Liver (tissue), 9 donors: Measurements from ENCODE around the gene HOXB8. TPM values are rescaled to one million over a fixed set of nuclear protein-coding genes. Genes with fewer than 3 reads are reported as not detected.

Experiments
- DNase-seq: peaks from one replicate; pipeline ENCODE4 v3.0.0-alpha.2; 2017; ENCODE audit warnings: low spot score
- H3K27ac ChIP-seq, 2 donors: one replicate each; pipeline ENCODE4 v1.7.0; 2013; ENCODE audit warnings: inconsistent platforms in 2 of 2, low read length in 2 of 2, control low read depth in 1 of 2, low read depth in 1 of 2, mild to moderate bottlenecking in 1 of 2
- H3K27me3 ChIP-seq, 4 donors: one replicate each; pipeline versions ENCODE4 v1.6.1 to v1.7.0; 2013; ENCODE audit warnings: low read length in 3 of 4, inconsistent platforms in 1 of 4, mild to moderate bottlenecking in 1 of 4, moderate library complexity in 1 of 4; ENCODE audit not compliant: control insufficient read depth in 4 of 4, insufficient read depth in 4 of 4
- H3K36me3 ChIP-seq, 4 donors: one replicate each; pipeline versions ENCODE4 v1.6.1 to v1.7.0; 2013; ENCODE audit warnings: low read length in 3 of 4, mild to moderate bottlenecking in 3 of 4, low read depth in 1 of 4, moderate library complexity in 1 of 4; ENCODE audit not compliant: control insufficient read depth in 4 of 4, insufficient read depth in 3 of 4
- H3K4me1 ChIP-seq, 4 donors: one replicate each; pipeline versions ENCODE4 v1.6.1 to v1.7.0; 2013; ENCODE audit warnings: low read length in 3 of 4, mild to moderate bottlenecking in 3 of 4, moderate library complexity in 1 of 4; ENCODE audit not compliant: control insufficient read depth in 4 of 4, insufficient read depth in 4 of 4
- H3K4me3 ChIP-seq, 3 donors: one replicate each; pipeline versions ENCODE4 v1.6.1 to v1.7.0; 2013; ENCODE audit warnings: low read length in 3 of 3, control low read depth in 1 of 3, low read depth in 1 of 3, mild to moderate bottlenecking in 1 of 3
- H3K9ac ChIP-seq, 2 donors: one replicate each; pipeline ENCODE4 v1.7.0; 2013; ENCODE audit warnings: low read length in 2 of 2, mild to moderate bottlenecking in 2 of 2, moderate library complexity in 2 of 2, control low read depth in 1 of 2, low read depth in 1 of 2
- H3K9me3 ChIP-seq, 4 donors: one replicate each; pipeline versions ENCODE4 v1.6.1 to v1.7.0; 2013; ENCODE audit warnings: low read length in 3 of 4; ENCODE audit not compliant: control insufficient read depth in 4 of 4
- EGR1 ChIP-seq, 2 donors: IDR thresholded peaks; 2 replicates each; pipeline ENCODE4 v1.6.1; 2016 to 2018; ENCODE audit warnings: antibody characterized with exemption in 2 of 2, low read depth in 2 of 2
- FOXA1 ChIP-seq: IDR thresholded peaks from 2 replicates; pipeline ENCODE4 v1.6.1; 2016; ENCODE audit warnings: antibody characterized with exemption
- FOXA2 ChIP-seq: IDR thresholded peaks from 2 replicates; pipeline ENCODE4 v1.6.1; 2016; ENCODE audit warnings: antibody characterized with exemption
- GABPA ChIP-seq, 2 donors: IDR thresholded peaks in 1 of 2; conservative IDR thresholded peaks in 1 of 2; 2 replicates each; pipeline ENCODE4 v1.6.1; 2016; ENCODE audit warnings: antibody characterized with exemption in 2 of 2, mild to moderate bottlenecking in 1 of 2, moderate library complexity in 1 of 2
- HNF4A ChIP-seq, 2 donors: conservative IDR thresholded peaks; 2 replicates each; pipeline ENCODE4 v1.6.1; 2016; ENCODE audit warnings: antibody characterized with exemption in 2 of 2, mild to moderate bottlenecking in 2 of 2
- HNF4G ChIP-seq: IDR thresholded peaks from 2 replicates; pipeline ENCODE4 v1.6.1; 2016; ENCODE audit warnings: antibody characterized with exemption
- JUND ChIP-seq, 2 donors: IDR thresholded peaks; 2 replicates each; pipeline ENCODE4 v1.6.1; 2016; ENCODE audit warnings: antibody characterized with exemption in 2 of 2
- NR2F2 ChIP-seq: IDR thresholded peaks from 2 replicates; pipeline ENCODE4 v1.6.1; 2016; ENCODE audit warnings: antibody characterized with exemption
- RAD21 ChIP-seq, 2 donors: IDR thresholded peaks; 2 replicates each; pipeline ENCODE4 v1.6.1; 2016; ENCODE audit warnings: antibody characterized with exemption in 2 of 2, mild to moderate bottlenecking in 2 of 2
- RXRA ChIP-seq, 2 donors: IDR thresholded peaks; 2 replicates each; pipeline ENCODE4 v1.6.1; 2017 to 2018; ENCODE audit warnings: antibody characterized with exemption in 2 of 2, mild to moderate bottlenecking in 1 of 2
- SP1 ChIP-seq: IDR thresholded peaks from 2 replicates; pipeline ENCODE4 v1.6.1; 2018; ENCODE audit warnings: antibody characterized with exemption, mild to moderate bottlenecking
- TAF1 ChIP-seq: conservative IDR thresholded peaks from 2 replicates; pipeline ENCODE4 v1.6.1; 2016; ENCODE audit warnings: antibody characterized with exemption, mild to moderate bottlenecking
- YY1 ChIP-seq: IDR thresholded peaks from 2 replicates; pipeline ENCODE4 v1.6.1; 2016; ENCODE audit warnings: antibody characterized with exemption, mild to moderate bottlenecking
- WGBS: extraction: QIAGEN DNeasy Blood & Tissue Kit; methylation state at CpG from one replicate; pipeline ENCODE4 v1.1.7; 2013; 5-methylcytosine and 5-hydroxymethylcytosine counted together
- polyA plus RNA-seq, 2 donors: library from polyadenylated mRNA; stranded (reverse) in 1 of 2; unstranded in 1 of 2; fragments of 200-250 nt in 1 of 2; fragments of >200 nt in 1 of 2; fragmentation: Nextera tagmentation in 1 of 2; extraction: Ambion mirVana in 1 of 2; gene quantifications; one replicate each; pipeline versions ENCODE4 v1.2.1 to v1.2.3, GENCODE V29; 2013 to 2015
- total RNA-seq, 2 donors: library from RNA; depleted of rRNA; stranded (reverse); fragments of >200 nt; gene quantifications; one replicate each; pipeline ENCODE4 v1.2.3, GENCODE V29; 2014
- TF ChIP-seq, protein P1 (sequence below): IDR thresholded peaks from 2 replicates; pipeline ENCODE4 v1.6.1; 2016; ENCODE audit warnings: antibody characterized with exemption
- TF ChIP-seq, protein P2 (sequence below): IDR thresholded peaks from 2 replicates; pipeline ENCODE4 v1.6.1; 2016; ENCODE audit warnings: antibody characterized with exemption, mild to moderate bottlenecking
- TF ChIP-seq, protein P3 (sequence below): fragments of 150-350 bp; IDR thresholded peaks from 2 replicates; pipeline ENCODE4 v1.5.1; 2017; ENCODE audit warnings: improper control_type of control experiment, low read depth, low read length; ENCODE audit not compliant: missing input control
- TF ChIP-seq, protein P4 (sequence below): IDR thresholded peaks from 2 replicates; pipeline ENCODE4 v1.6.1; 2016; ENCODE audit warnings: antibody characterized with exemption
- donor health status: healthy.
- donor health status: healthy.
- donor health status: healthy.
- donor health status: healthy.
- donor health status: healthy.

The HOXB8 gene
- total and polyA plus RNA-seq, 4 donors, result not detected

DNA sequence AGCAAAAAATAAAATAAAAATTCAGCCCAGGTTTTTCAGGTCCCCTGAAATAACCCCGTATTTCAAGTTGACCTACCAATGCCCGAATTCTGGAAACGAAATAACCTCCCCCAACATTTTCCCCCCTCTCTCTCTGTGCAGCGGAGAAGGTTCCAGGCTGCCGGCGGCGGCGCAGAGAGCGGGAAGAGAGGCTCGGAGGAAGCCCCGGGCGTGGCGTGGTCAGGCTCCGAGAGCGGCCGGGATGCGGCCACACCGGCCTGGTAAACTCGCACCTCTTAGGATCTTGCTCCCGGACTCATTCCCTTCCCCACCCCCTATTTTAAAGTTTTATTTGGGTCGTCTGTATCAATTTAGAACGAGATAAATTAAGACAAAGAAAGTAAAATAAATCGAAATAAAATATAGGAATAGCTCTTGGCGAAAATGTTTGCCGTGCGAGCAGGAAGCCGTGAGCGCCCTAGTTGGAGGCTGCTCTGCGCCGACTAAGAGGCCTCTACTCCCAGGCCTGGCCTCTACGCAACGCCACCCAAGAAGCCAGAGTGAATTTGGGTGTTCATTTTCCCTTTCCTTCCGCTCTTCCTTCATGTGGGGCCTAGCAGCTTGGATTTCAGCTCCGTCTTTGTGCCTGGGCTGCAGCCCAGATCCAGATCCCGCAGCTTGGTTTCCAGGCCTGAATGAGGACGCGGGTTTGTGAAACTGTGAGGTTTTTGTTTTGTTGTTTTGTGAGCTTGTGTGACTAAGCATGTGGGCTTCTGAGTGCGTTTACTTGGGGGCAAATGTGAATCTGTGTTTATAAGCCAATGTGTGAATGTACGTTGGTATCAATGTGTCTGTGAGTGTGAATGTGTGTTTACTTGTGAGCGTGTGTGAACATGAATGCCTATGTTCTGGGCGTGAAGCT is 8.9 kb downstream of the HOXB8 start:
- Histone ChIP-seq H3K9me3 (no peaks in the 10 kb centered on the region), H3K4me1 (peaks cover 0 to 17% (median 5%) of the 10 kb centered on the region in 4 donors), H3K4me3 (no peak overlapping the region), H3K36me3 (no peaks in the 10 kb centered on the region), H3K9ac (no peak overlapping the region), H3K27me3 (peaks cover 0 to 35% (median 16%) of the 10 kb centered on the region in 4 donors), H3K27ac (no peak overlapping the region)
- TF ChIP-seq JUND (IDR thresholded peaks at IDR 0.05), result no peak
- TF ChIP-seq FOXA1, result no peak
- TF ChIP-seq RXRA (IDR thresholded peaks at IDR 0.05), result no peak
- no peak for TF ChIP-seq GABPA (IDR thresholded peaks at IDR 0.05 in 1 of 2, conservative IDR thresholded peaks at IDR 0.05 in 1 of 2)
- TF ChIP-seq TAF1, result no peak
- TF ChIP-seq HNF4A (conservative IDR thresholded peaks at IDR 0.05), result no peak
- TF ChIP-seq EGR1 (IDR thresholded peaks at IDR 0.05; ENCODE audit: low read depth in 2 of 2), result no peak
- TF ChIP-seq, protein P1, sequence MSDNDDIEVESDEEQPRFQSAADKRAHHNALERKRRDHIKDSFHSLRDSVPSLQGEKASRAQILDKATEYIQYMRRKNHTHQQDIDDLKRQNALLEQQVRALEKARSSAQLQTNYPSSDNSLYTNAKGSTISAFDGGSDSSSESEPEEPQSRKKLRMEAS, result no peak
- TF ChIP-seq FOXA2, result no peak
- WGBS, result 38% methylated on average over 41 of the region's 41 CpGs
- no peak for DNase-seq

DNA sequence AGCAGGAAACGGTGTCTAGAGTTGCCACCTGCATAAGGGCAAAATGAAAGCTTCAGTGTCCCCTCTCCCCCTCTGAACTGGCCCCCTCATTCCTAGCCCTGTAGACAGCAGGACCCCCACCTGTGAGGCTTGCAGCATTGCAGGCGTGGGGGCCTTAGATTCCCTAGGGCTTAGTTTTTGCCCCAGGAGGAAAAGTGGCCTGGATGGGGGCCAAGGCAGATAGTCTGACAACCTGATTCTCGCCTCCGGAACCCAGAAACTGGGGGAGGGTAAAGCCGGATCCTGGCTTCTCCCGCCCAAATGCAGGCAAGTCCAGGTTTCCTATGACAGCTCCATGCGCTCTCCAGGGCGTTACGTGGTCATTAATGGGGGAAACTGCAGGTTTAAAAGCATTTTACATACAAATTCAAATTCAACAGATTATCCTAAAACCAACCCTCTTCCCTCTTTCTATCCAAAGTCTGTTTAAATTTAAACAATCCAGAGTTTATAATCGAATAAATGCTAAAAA is 9.6 kb downstream of the HOXB8 start:
- no peak for DNase-seq
- H3K9ac ChIP-seq, result no peak overlapping the region
- H3K36me3 ChIP-seq, result no peaks in the 10 kb centered on the region
- peaks cover 0 to 13% (median 2%) of the 10 kb centered on the region in 4 donors for H3K4me1 ChIP-seq
- 33% methylated on average over 10 of the region's 10 CpGs for WGBS
- H3K27ac ChIP-seq, result no peak overlapping the region
- no peaks in the 10 kb centered on the region for H3K9me3 ChIP-seq
- TF ChIP-seq YY1 (no peak), HNF4G (no peak), FOXA1 (no peak), JUND (IDR thresholded peaks at IDR 0.05) (no peak)
- no peak overlapping the region for H3K4me3 ChIP-seq
- peaks cover 0 to 42% (median 16%) of the 10 kb centered on the region in 4 donors for H3K27me3 ChIP-seq

DNA sequence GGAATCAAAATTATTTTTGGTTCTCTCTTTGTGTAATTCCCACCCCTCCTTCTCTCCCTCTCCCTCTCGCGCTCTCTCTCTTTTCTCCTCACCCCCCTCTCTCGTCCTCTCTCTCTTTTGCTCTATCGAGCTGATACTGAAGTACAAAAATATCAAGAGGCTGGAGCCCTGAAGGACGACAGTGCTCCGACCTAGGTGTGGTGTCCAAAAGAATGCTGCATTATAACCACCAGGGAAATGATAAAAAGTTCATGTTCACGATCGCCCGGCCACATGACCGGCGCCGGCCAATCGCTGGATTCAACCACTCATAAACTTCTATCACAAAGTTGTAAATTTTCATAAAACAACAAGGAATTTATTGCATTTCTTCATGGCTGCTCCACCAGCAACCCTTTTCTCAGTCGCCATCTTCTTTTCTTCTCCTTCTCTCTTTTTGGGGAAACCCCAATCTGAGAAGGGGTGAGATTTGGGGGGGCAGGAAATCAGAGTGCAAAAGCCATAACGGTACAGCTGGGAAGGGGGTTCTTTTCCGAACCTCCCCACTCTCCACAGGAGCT is 10.2 kb downstream of the HOXB8 start, which contains the start of gene HOXB6:
Gene HOXB6, minus strand, starts transcription at position 217 of the 560 bp plus-strand sequence. CDS start 6,836 bp downstream, outside the sequence.
- no peak for DNase-seq
- Histone ChIP-seq H3K4me1 (peaks cover 0 to 8% (median 0%) of the 10 kb centered on the region in 4 donors), H3K4me3 (no peak within 1 kb of the TSS), H3K27me3 (peaks cover 0 to 47% (median 18%) of the 10 kb centered on the region in 4 donors), H3K27ac (no peak within 1 kb of the TSS), H3K9ac (no peak within 1 kb of the TSS), H3K36me3 (no peaks in the 10 kb centered on the region), H3K9me3 (no peaks in the 10 kb centered on the region)
- 18% methylated on average over 16 of the region's 16 CpGs for WGBS
- TF ChIP-seq YY1, result no peak
- TF ChIP-seq, protein P2, sequence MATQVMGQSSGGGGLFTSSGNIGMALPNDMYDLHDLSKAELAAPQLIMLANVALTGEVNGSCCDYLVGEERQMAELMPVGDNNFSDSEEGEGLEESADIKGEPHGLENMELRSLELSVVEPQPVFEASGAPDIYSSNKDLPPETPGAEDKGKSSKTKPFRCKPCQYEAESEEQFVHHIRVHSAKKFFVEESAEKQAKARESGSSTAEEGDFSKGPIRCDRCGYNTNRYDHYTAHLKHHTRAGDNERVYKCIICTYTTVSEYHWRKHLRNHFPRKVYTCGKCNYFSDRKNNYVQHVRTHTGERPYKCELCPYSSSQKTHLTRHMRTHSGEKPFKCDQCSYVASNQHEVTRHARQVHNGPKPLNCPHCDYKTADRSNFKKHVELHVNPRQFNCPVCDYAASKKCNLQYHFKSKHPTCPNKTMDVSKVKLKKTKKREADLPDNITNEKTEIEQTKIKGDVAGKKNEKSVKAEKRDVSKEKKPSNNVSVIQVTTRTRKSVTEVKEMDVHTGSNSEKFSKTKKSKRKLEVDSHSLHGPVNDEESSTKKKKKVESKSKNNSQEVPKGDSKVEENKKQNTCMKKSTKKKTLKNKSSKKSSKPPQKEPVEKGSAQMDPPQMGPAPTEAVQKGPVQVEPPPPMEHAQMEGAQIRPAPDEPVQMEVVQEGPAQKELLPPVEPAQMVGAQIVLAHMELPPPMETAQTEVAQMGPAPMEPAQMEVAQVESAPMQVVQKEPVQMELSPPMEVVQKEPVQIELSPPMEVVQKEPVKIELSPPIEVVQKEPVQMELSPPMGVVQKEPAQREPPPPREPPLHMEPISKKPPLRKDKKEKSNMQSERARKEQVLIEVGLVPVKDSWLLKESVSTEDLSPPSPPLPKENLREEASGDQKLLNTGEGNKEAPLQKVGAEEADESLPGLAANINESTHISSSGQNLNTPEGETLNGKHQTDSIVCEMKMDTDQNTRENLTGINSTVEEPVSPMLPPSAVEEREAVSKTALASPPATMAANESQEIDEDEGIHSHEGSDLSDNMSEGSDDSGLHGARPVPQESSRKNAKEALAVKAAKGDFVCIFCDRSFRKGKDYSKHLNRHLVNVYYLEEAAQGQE, result no peak
- TF ChIP-seq FOXA2, result no peak
- TF ChIP-seq HNF4A (conservative IDR thresholded peaks at IDR 0.05), result no peak
- TF ChIP-seq HNF4G, result no peak
- TF ChIP-seq RXRA (IDR thresholded peaks at IDR 0.05), result no peak
- TF ChIP-seq, protein P3, sequence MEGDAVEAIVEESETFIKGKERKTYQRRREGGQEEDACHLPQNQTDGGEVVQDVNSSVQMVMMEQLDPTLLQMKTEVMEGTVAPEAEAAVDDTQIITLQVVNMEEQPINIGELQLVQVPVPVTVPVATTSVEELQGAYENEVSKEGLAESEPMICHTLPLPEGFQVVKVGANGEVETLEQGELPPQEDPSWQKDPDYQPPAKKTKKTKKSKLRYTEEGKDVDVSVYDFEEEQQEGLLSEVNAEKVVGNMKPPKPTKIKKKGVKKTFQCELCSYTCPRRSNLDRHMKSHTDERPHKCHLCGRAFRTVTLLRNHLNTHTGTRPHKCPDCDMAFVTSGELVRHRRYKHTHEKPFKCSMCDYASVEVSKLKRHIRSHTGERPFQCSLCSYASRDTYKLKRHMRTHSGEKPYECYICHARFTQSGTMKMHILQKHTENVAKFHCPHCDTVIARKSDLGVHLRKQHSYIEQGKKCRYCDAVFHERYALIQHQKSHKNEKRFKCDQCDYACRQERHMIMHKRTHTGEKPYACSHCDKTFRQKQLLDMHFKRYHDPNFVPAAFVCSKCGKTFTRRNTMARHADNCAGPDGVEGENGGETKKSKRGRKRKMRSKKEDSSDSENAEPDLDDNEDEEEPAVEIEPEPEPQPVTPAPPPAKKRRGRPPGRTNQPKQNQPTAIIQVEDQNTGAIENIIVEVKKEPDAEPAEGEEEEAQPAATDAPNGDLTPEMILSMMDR, result no peak
- TF ChIP-seq, protein P1, result no peak
- no peak for TF ChIP-seq SP1
- TF ChIP-seq JUND (IDR thresholded peaks at IDR 0.05), result no peak
- TF ChIP-seq, protein P4, sequence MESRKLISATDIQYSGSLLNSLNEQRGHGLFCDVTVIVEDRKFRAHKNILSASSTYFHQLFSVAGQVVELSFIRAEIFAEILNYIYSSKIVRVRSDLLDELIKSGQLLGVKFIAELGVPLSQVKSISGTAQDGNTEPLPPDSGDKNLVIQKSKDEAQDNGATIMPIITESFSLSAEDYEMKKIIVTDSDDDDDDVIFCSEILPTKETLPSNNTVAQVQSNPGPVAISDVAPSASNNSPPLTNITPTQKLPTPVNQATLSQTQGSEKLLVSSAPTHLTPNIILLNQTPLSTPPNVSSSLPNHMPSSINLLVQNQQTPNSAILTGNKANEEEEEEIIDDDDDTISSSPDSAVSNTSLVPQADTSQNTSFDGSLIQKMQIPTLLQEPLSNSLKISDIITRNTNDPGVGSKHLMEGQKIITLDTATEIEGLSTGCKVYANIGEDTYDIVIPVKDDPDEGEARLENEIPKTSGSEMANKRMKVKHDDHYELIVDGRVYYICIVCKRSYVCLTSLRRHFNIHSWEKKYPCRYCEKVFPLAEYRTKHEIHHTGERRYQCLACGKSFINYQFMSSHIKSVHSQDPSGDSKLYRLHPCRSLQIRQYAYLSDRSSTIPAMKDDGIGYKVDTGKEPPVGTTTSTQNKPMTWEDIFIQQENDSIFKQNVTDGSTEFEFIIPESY, result no peak
- TF ChIP-seq EGR1 (IDR thresholded peaks at IDR 0.05; ENCODE audit: low read depth in 2 of 2), result no peak
- TF ChIP-seq FOXA1, result no peak
- no peak for TF ChIP-seq TAF1
- no peak for TF ChIP-seq RAD21 (IDR thresholded peaks at IDR 0.05)
- no peak for TF ChIP-seq NR2F2
